ENCODE results near the gene CCDC43.
"Not testable (repeated sequence)": the region's sequence is repeated elsewhere in the genome, so short reads cannot be mapped to it uniquely, and the experiment has no call there.

Gene CCDC43

GRCh38 chr17:44672479-44673093, 17.0 kb downstream of the CCDC43 start:
- no peak for DNase-seq (ENCODE audit: low read depth in 2 of 3, low spot score in 1 of 3)

GRCh38 chr17:44666006-44666405, 23.6 kb downstream of the CCDC43 start:
- no peak for DNase-seq (ENCODE audit: low read depth in 2 of 3, low spot score in 1 of 3)

GRCh38 chr17:44664867-44665266, 24.7 kb downstream of the CCDC43 start:
- no peak for DNase-seq (ENCODE audit: low read depth in 2 of 3, low spot score in 1 of 3)

- DNase-seq (ENCODE audit: low read depth in 2 of 3, low spot score in 1 of 3): no peak
Observed at GRCh38 chr17:44663095-44663494, 26.5 kb downstream of the CCDC43 start.

GRCh38 chr17:44661835-44662234, 27.7 kb downstream of the CCDC43 start:
- no peak for DNase-seq (ENCODE audit: low read depth in 2 of 3, low spot score in 1 of 3)

GRCh38 chr17:44655983-44656710, 33.4 kb downstream of the CCDC43 start, which contains the start of gene MEIOC:
TSS of gene MEIOC (plus strand) at chr17:44656468. CDS start at chr17:44656614, 146 bp downstream.
- peak; percentile 5 to 13 (median 13) for DNase-seq (ENCODE audit: low read depth in 2 of 3, low spot score in 1 of 3)

GRCh38 chr17:44653954-44654353, 35.6 kb downstream of the CCDC43 start:
- DNase-seq (ENCODE audit: low read depth in 2 of 3, low spot score in 1 of 3): no peak

- DNase-seq (ENCODE audit: low read depth in 2 of 3, low spot score in 1 of 3): no peak
Observed at GRCh38 chr17:44653384-44653783, 36.2 kb downstream of the CCDC43 start.

GRCh38 chr17:44652727-44653126, 36.8 kb downstream of the CCDC43 start:
- DNase-seq (ENCODE audit: low read depth in 2 of 3, low spot score in 1 of 3): no peak

GRCh38 chr17:44651228-44651627, 38.3 kb downstream of the CCDC43 start:
- DNase-seq (ENCODE audit: low read depth in 2 of 3, low spot score in 1 of 3): no peak

- no peak for DNase-seq (ENCODE audit: low read depth in 2 of 3, low spot score in 1 of 3)
Observed at GRCh38 chr17:44648963-44649362, 40.6 kb downstream of the CCDC43 start.

GRCh38 chr17:44647736-44648135, 41.8 kb downstream of the CCDC43 start:
- DNase-seq (ENCODE audit: low read depth in 2 of 3, low spot score in 1 of 3): no peak

GRCh38 chr17:44646280-44646679, 43.3 kb downstream of the CCDC43 start:
- DNase-seq (ENCODE audit: low read depth in 2 of 3, low spot score in 1 of 3): no peak

GRCh38 chr17:44645341-44645740, 44.2 kb downstream of the CCDC43 start:
- DNase-seq (ENCODE audit: low read depth in 2 of 3, low spot score in 1 of 3): no peak

GRCh38 chr17:44642834-44643233, 46.7 kb downstream of the CCDC43 start:
- DNase-seq (ENCODE audit: low read depth in 2 of 3, low spot score in 1 of 3): no peak

- DNase-seq (ENCODE audit: low read depth in 2 of 3, low spot score in 1 of 3): no peak
Observed at GRCh38 chr17:44637066-44637465, 52.5 kb downstream of the CCDC43 start.

GRCh38 chr17:44636562-44636961, 53.0 kb downstream of the CCDC43 start:
- no peak for DNase-seq (ENCODE audit: low read depth in 2 of 3, low spot score in 1 of 3)

- DNase-seq (ENCODE audit: low read depth in 2 of 3, low spot score in 1 of 3): not testable (repeated sequence)
Observed at GRCh38 chr17:44634401-44634800, 55.2 kb downstream of the CCDC43 start.

- DNase-seq (ENCODE audit: low read depth in 2 of 3, low spot score in 1 of 3): no peak
Observed at GRCh38 chr17:44633998-44634397, 55.6 kb downstream of the CCDC43 start.

GRCh38 chr17:44630703-44631102, 58.9 kb downstream of the CCDC43 start:
- DNase-seq (ENCODE audit: low read depth in 2 of 3, low spot score in 1 of 3): no peak

GRCh38 chr17:44629314-44629713, 60.3 kb downstream of the CCDC43 start:
- no peak for DNase-seq (ENCODE audit: low read depth in 2 of 3, low spot score in 1 of 3)

GRCh38 chr17:44628243-44629188, 61.1 kb downstream of the CCDC43 start:
- no peak for DNase-seq (ENCODE audit: low read depth in 2 of 3, low spot score in 1 of 3)
